ENCODE measurements around the gene COL6A2. TPM values are rescaled to one million over a fixed set of nuclear protein-coding genes. Genes with fewer than 3 reads are reported as not detected.

The COL6A2 gene
- total RNA-seq, 1 donor from 2014 or later: 227 TPM

DNA sequence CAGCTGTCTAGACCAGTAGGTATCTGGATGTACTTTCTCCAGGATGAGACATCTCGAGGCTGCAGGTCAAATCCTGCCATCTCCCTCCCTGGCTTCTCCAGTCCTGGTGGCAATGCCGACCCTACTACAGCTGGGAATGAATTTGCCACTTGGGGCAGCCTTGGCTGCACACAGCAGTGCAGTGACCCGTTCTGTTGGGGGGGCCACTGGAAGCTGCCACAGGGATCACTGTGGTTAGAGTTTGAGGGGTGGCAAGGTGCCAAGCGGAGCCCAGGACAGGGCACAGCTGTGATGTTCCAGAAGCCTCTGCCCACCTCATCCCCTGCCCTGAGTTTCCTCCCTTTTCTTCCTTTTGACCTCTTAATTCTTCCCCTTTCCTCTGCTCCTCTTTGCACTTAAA lies 17.1 kb downstream of the COL6A2 start:
- Histone ChIP-seq H3K27ac (no peak overlapping the region), H3K4me1 (peaks cover 10% of the 10 kb centered on the region), H3K27me3 (ENCODE audit: low read depth) (no peaks in the 10 kb centered on the region), H3K4me3 (no peak overlapping the region), H3K9me3 (peaks cover 5% of the 10 kb centered on the region), H3K36me3 (peaks cover 76% of the 10 kb centered on the region)
- no peak for ATAC-seq
- intact Hi-C loops (cut with DNase I): no loop called here
- peak; percentile 41 for DNase-seq
- TF ChIP-seq, protein P1, sequence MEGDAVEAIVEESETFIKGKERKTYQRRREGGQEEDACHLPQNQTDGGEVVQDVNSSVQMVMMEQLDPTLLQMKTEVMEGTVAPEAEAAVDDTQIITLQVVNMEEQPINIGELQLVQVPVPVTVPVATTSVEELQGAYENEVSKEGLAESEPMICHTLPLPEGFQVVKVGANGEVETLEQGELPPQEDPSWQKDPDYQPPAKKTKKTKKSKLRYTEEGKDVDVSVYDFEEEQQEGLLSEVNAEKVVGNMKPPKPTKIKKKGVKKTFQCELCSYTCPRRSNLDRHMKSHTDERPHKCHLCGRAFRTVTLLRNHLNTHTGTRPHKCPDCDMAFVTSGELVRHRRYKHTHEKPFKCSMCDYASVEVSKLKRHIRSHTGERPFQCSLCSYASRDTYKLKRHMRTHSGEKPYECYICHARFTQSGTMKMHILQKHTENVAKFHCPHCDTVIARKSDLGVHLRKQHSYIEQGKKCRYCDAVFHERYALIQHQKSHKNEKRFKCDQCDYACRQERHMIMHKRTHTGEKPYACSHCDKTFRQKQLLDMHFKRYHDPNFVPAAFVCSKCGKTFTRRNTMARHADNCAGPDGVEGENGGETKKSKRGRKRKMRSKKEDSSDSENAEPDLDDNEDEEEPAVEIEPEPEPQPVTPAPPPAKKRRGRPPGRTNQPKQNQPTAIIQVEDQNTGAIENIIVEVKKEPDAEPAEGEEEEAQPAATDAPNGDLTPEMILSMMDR (IDR thresholded peaks at IDR 0.05): no peak

DNA sequence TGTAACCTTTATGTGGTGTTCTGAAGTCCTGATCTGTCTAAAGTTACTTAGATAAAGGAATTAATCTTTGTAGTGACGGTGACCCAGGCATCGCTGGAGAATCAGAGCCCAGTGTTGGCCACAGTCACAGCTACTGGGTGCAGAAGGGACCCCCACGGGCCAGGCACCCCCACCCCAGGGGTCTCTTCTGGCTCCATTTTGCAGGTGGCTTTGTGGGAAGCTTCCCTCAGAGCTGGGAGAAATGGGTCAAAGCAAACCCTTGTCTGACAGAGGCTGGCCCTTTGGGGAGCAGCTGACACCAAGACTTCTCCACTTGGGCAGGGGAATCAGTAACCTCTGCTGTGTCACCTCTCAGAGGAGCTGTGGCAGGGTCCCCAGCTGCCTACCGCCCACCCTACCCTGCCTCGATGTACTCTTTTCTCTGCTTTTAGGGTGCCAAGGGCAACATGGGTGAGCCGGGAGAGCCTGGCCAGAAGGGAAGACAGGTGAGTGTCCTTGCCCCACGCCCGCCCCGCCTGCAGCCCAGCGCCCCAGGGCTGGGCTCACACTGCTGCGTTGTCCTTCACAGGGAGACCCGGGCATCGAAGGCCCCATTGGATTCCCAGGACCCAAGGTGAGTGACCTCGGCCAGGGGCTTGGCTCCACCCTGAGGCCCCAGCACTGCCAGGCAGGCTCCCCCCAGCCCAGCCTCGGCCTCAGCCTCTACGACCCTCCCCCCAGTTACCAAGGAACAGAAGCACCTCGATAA lies 17.7 kb downstream of the COL6A2 start:
- no peak overlapping the region for H3K27ac ChIP-seq
- DNase-seq: peak; percentile 28
- ATAC-seq: no peak
- H3K9me3 ChIP-seq: peaks cover 5% of the 10 kb centered on the region
- no peak overlapping the region for H3K4me3 ChIP-seq
- H3K36me3 ChIP-seq: peaks cover 82% of the 10 kb centered on the region
- intact Hi-C loops (cut with DNase I): no loop called here
- TF ChIP-seq, protein P1 (IDR thresholded peaks at IDR 0.05): no peak
- peaks cover 5% of the 10 kb centered on the region for H3K4me1 ChIP-seq
- H3K27me3 ChIP-seq (ENCODE audit: low read depth): no peaks in the 10 kb centered on the region

- no peaks in the 10 kb centered on the region for H3K27me3 ChIP-seq (ENCODE audit: low read depth)
- H3K9me3 ChIP-seq: peaks cover 5% of the 10 kb centered on the region
- intact Hi-C loops (cut with DNase I): no loop called here
- TF ChIP-seq, protein P1 (IDR thresholded peaks at IDR 0.05): no peak
- no peaks in the 10 kb centered on the region for H3K4me1 ChIP-seq
- no peak overlapping the region for H3K27ac ChIP-seq
- peaks cover 88% of the 10 kb centered on the region for H3K36me3 ChIP-seq
- DNase-seq: peak; percentile 43
- ATAC-seq: no peak
- H3K4me3 ChIP-seq: no peak overlapping the region
Observed at GRCh38 chr21:46116189-46116775, 18.4 kb downstream of the COL6A2 start.

DNA sequence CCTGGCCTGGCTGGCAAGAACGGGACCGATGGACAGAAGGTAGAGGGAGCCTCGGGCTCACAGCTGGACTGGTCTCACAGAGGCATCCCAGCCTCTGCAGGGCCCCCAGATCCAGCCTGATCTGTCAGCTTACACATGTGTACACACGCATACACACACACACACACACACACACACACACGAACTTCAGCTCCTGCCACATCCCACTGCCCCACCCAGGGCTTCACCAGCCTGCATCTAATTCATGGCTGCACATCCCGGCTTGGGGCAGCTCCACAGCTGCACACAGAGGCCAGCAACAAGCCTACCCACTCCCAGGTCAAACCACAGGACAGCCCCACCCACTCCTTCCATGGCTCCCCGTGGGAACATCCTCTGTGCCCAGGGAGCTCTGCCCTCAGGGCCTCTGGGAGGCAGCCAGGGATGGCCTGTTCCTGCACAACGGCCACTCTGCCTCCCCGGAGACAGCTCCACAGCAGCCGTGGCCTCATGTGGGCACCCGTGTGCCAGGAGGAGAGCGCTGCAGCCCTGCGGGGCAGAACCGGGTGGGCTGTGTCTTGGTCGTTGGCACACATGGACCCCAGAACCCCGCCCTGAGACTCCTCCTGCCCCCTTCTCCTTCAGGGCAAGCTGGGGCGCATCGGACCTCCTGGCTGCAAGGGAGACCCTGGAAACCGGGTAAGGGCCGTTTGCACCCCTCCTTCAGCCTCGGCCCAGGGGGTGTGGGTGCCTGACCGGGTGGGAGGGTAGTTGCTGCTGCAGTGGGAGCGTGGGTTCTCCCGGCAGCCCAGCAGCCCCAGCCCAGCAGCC lies 19.1 kb downstream of the COL6A2 start:
- H3K36me3 ChIP-seq: peaks cover 95% of the 10 kb centered on the region
- peak; percentile 36 for DNase-seq

More for the DNA sequence above, 19.1 kb downstream of the COL6A2 start:
- H3K9me3 ChIP-seq: peaks cover 5% of the 10 kb centered on the region
- intact Hi-C loops (cut with DNase I): no loop called here
- peak in 1 of 2 donors; percentile 2 for ATAC-seq
- H3K4me1 ChIP-seq: no peaks in the 10 kb centered on the region
- no peaks in the 10 kb centered on the region for H3K27me3 ChIP-seq (ENCODE audit: low read depth)
- H3K27ac ChIP-seq: no peak overlapping the region
- TF ChIP-seq, protein P1 (IDR thresholded peaks at IDR 0.05): no peak
- no peak overlapping the region for H3K4me3 ChIP-seq
